OCI-LY1 (cell line): ENCODE results near the gene SNX12.

Experiments used
- CTCF ChIP-seq: fragments of 200-600 bp; sonication (generic), shearing (Covaris generic); IDR thresholded peaks from 2 replicates; pipeline ENCODE4 v1.5.1; 2017; ENCODE audit warnings: mild to moderate bottlenecking, antibody characterized with exemption, low read length, moderate library complexity, mixed read lengths
- EZH2 ChIP-seq: fragments of 200-600 bp; sonication (generic), shearing (Covaris generic); IDR thresholded peaks from 2 replicates; pipeline ENCODE4 v1.8.0; 2017; ENCODE audit warnings: borderline replicate concordance, mixed run types, mild to moderate bottlenecking, antibody characterized with exemption, low read length, moderate library complexity, mixed read lengths

DNA sequence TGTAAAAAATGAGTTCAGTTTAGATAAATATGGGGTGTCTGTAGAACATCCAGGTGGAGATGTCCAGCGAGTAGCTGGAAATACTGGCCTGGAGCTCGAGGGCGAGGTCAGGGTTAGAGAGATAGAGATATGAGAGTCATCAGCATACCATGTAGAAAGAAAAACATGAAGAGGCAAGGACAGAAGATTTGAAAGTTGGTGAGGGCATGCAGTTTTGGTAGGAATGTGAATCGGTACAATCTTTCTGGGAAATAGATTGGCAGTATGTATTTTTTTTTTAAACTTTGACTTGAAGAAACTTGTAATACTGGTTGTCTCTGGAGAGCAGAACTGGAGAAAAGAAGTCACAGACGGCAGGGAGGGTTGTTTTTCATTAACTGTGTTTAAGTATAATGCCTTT lies 2.4 kb upstream of the SNX12 start:
- TF ChIP-seq CTCF (no peak), EZH2 (no peak)
